HG03520 (cell line): ENCODE measurements around the gene MDM2.
A peak's percentile ranks its signal among the peaks of the same experiment; 100 is the strongest.
"Not testable (repeated sequence)": the region's sequence is repeated elsewhere in the genome, so short reads cannot be mapped to it uniquely, and the experiment has no call there.

ENCODE experiments used
- ATAC-seq: cut with Tn5 transposase; IDR thresholded peaks from one replicate; pipeline ENCODE4 v1.9.1; 2021; ENCODE audit warnings: mild to moderate bottlenecking, moderate library complexity; ENCODE audit not compliant: unreplicated experiment

The MDM2 gene

GRCh38 chr12:68804657-68805591 is 3.1 kb upstream of the MDM2 start:
- ATAC-seq, result no peak

- no peak for ATAC-seq
These were observed 2.3 kb upstream of the MDM2 start for GRCh38 chr12:68805592-68806120.

- no peak for ATAC-seq
These were observed 1.3 kb upstream of the MDM2 start for GRCh38 chr12:68806488-68807237.

- ATAC-seq, result not testable (repeated sequence)
These were observed 752 bp upstream of the MDM2 start for GRCh38 chr12:68807274-68807575.

GRCh38 chr12:68808388-68809189 is 612 bp downstream of the MDM2 start:
- peak; percentile 41 for ATAC-seq

- ATAC-seq, result no peak
These were observed 1.4 kb downstream of the MDM2 start for GRCh38 chr12:68809190-68810026.

- ATAC-seq, result not testable (repeated sequence)
These were observed 2.0 kb downstream of the MDM2 start for GRCh38 chr12:68810027-68810389.

GRCh38 chr12:68811573-68811972 is 3.6 kb downstream of the MDM2 start:
- not testable (repeated sequence) for ATAC-seq

GRCh38 chr12:68812553-68813241 is 4.7 kb downstream of the MDM2 start:
- ATAC-seq, result no peak

- no peak for ATAC-seq
These were observed 5.2 kb downstream of the MDM2 start for GRCh38 chr12:68813242-68813593.

- ATAC-seq, result no peak
These were observed 6.7 kb downstream of the MDM2 start for GRCh38 chr12:68814490-68815231.

- no peak for ATAC-seq
These were observed 7.4 kb downstream of the MDM2 start for GRCh38 chr12:68815232-68815927.

GRCh38 chr12:68815928-68816800 is 8.2 kb downstream of the MDM2 start:
- ATAC-seq, result no peak

- not testable (repeated sequence) for ATAC-seq
These were observed 11.5 kb downstream of the MDM2 start for GRCh38 chr12:68819481-68819880.

GRCh38 chr12:68821357-68822188 is 13.6 kb downstream of the MDM2 start:
- ATAC-seq, result no peak

- ATAC-seq, result no peak
These were observed 15.7 kb downstream of the MDM2 start for GRCh38 chr12:68823696-68824095.

GRCh38 chr12:68824131-68824530 is 16.2 kb downstream of the MDM2 start:
- no peak for ATAC-seq
